GM19035 (cell line): ENCODE measurements around the gene CCDC170.
"Not testable (repeated sequence)": the region's sequence is repeated elsewhere in the genome, so short reads cannot be mapped to it uniquely, and the experiment has no call there.

Experiments used
- ATAC-seq: cut with Tn5 transposase; IDR thresholded peaks from one replicate; pipeline ENCODE4 v1.9.1; 2021; ENCODE audit not compliant: unreplicated experiment

Gene CCDC170

GRCh38 chr6:151544453-151544852 is 50.6 kb downstream of the CCDC170 start:
- no peak for ATAC-seq

GRCh38 chr6:151544884-151545283 is 51.1 kb downstream of the CCDC170 start:
- ATAC-seq = not testable (repeated sequence)

GRCh38 chr6:151546941-151547659 is 53.3 kb downstream of the CCDC170 start:
- ATAC-seq = no peak

- ATAC-seq = no peak
Observed at GRCh38 chr6:151548201-151548600, 54.4 kb downstream of the CCDC170 start.

- no peak for ATAC-seq
Observed at GRCh38 chr6:151549790-151550189, 56.0 kb downstream of the CCDC170 start.

GRCh38 chr6:151550618-151551017 is 56.8 kb downstream of the CCDC170 start:
- ATAC-seq = no peak

GRCh38 chr6:151551223-151551857 is 57.5 kb downstream of the CCDC170 start:
- ATAC-seq = no peak

GRCh38 chr6:151553416-151554165 is 59.8 kb downstream of the CCDC170 start:
- ATAC-seq = no peak

- no peak for ATAC-seq
Observed at GRCh38 chr6:151561238-151561637, 67.4 kb downstream of the CCDC170 start.

GRCh38 chr6:151564654-151565053 is 70.8 kb downstream of the CCDC170 start:
- no peak for ATAC-seq

GRCh38 chr6:151565940-151566339 is 72.1 kb downstream of the CCDC170 start:
- no peak for ATAC-seq

- ATAC-seq = no peak
Observed at GRCh38 chr6:151566557-151566956, 72.7 kb downstream of the CCDC170 start.

GRCh38 chr6:151576633-151577032 is 82.8 kb downstream of the CCDC170 start:
- no peak for ATAC-seq

- ATAC-seq = no peak
Observed at GRCh38 chr6:151577257-151577656, 83.4 kb downstream of the CCDC170 start.

GRCh38 chr6:151585741-151586140 is 91.9 kb downstream of the CCDC170 start:
- no peak for ATAC-seq

- ATAC-seq = no peak
Observed at GRCh38 chr6:151589667-151590066, 95.8 kb downstream of the CCDC170 start.

- no peak for ATAC-seq
Observed at GRCh38 chr6:151590742-151591141, 96.9 kb downstream of the CCDC170 start.

- no peak for ATAC-seq
Observed at GRCh38 chr6:151592449-151593159, 98.8 kb downstream of the CCDC170 start.

GRCh38 chr6:151609146-151609902 is 115.5 kb downstream of the CCDC170 start:
- no peak for ATAC-seq

- ATAC-seq = no peak
Observed at GRCh38 chr6:151610326-151610725, 116.5 kb downstream of the CCDC170 start.

- no peak for ATAC-seq
Observed at GRCh38 chr6:151614630-151615029, 120.8 kb downstream of the CCDC170 start.
